Hematopoietic multipotent progenitor cell treated with erythropoietin and hydrocortisone succinate and interleukin-3 and kit ligand, for 8 days (in vitro differentiated cells): Measurements from ENCODE around the gene C5.
"Not testable (repeated sequence)": the region's sequence is repeated elsewhere in the genome, so short reads cannot be mapped to it uniquely, and the experiment has no call there.

Source experiments
- DNase-seq: peaks from one replicate; pipeline ENCODE4 v3.0.0-alpha.2; 2015

The C5 gene

GRCh38 chr9:121048175-121048574 lies 1.9 kb downstream of the C5 start:
- no peak for DNase-seq

- no peak for DNase-seq
Measured at GRCh38 chr9:121038804-121039203, 11.3 kb downstream of the C5 start.

GRCh38 chr9:121038362-121038761 lies 11.7 kb downstream of the C5 start:
- DNase-seq: no peak

GRCh38 chr9:121035717-121036116 lies 14.4 kb downstream of the C5 start:
- DNase-seq: not testable (repeated sequence)

- DNase-seq: no peak
Measured at GRCh38 chr9:121034529-121034928, 15.5 kb downstream of the C5 start.

- no peak for DNase-seq
Measured at GRCh38 chr9:121029469-121029868, 20.6 kb downstream of the C5 start.

- DNase-seq: not testable (repeated sequence)
Measured at GRCh38 chr9:121028285-121028684, 21.8 kb downstream of the C5 start.

- no peak for DNase-seq
Measured at GRCh38 chr9:121026768-121027167, 23.3 kb downstream of the C5 start.

GRCh38 chr9:121026260-121026691 lies 23.8 kb downstream of the C5 start:
- no peak for DNase-seq

- no peak for DNase-seq
Measured at GRCh38 chr9:121024237-121024636, 25.8 kb downstream of the C5 start.

GRCh38 chr9:121023064-121023463 lies 27.0 kb downstream of the C5 start:
- peak; percentile 25 for DNase-seq

GRCh38 chr9:121021301-121021700 lies 28.8 kb downstream of the C5 start:
- DNase-seq: no peak

GRCh38 chr9:121019273-121019672 lies 30.8 kb downstream of the C5 start:
- no peak for DNase-seq

- no peak for DNase-seq
Measured at GRCh38 chr9:121013911-121014310, 36.2 kb downstream of the C5 start.

GRCh38 chr9:121009650-121010049 lies 40.4 kb downstream of the C5 start:
- DNase-seq: no peak

GRCh38 chr9:120999317-120999716 lies 50.8 kb downstream of the C5 start:
- no peak for DNase-seq

GRCh38 chr9:120998111-120998510 lies 52.0 kb downstream of the C5 start:
- DNase-seq: no peak

GRCh38 chr9:120997502-120997901 lies 52.6 kb downstream of the C5 start:
- no peak for DNase-seq

- DNase-seq: no peak
Measured at GRCh38 chr9:120996409-120996808, 53.7 kb downstream of the C5 start.

GRCh38 chr9:120989065-120989464 lies 61.0 kb downstream of the C5 start:
- no peak for DNase-seq

- DNase-seq: peak; percentile 39
Measured at GRCh38 chr9:120985819-120986222, 64.3 kb downstream of the C5 start.

- DNase-seq: no peak
Measured at GRCh38 chr9:120983259-120983837, 66.7 kb downstream of the C5 start.

GRCh38 chr9:120982836-120983235 lies 67.2 kb downstream of the C5 start:
- no peak for DNase-seq

- no peak for DNase-seq
Measured at GRCh38 chr9:120980951-120981350, 69.1 kb downstream of the C5 start.

- DNase-seq: no peak
Measured at GRCh38 chr9:120979797-120980196, 70.3 kb downstream of the C5 start.

GRCh38 chr9:120978987-120979386 lies 71.1 kb downstream of the C5 start:
- no peak for DNase-seq
